Measurements from ENCODE around the gene RCOR1.

Gene RCOR1

DNA sequence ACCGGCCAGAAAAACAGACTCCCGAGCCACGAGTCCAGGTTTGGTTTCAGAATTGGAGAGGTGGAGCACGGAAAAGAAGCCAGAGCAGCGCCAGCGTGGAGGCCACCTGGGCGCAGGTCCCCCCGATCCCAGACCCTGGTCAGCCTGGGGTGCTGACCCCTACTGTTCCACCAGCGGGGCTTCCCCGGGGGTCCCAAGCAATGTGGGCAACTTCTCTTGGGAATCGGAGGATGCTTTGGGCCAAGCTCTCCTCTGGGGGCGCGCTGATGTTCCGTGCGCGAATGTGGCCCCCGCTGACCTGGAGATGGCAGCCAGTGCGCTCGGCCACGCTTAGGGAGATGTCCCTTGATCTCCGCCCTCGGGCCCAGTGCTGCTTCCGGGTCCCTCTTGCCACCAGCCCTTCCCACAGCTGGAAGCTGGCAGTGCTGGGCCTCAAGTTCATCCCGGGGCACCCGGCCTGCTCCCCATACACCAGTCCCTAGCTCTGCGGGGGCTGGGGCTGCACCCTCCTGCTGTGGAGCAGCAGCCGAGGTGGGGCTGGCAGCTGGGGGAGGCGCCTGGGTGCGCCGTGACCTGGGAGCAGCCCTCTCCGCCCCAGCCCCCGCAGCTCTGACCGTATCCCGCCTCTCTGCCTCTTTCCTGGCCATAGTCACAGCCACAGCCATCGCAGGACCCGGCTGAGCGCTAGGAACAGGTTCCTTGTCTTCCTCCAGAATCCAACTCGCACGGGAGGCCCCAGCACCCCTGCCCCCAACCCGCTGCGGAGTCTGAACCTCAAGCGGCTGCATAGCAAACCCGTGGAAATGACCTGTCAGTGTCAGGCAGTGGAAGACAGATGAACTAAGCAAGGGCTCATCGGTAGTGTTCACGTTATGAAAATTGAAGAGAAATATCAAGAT is 91.2 kb downstream of the RCOR1 start:
- no peaks in the 10 kb centered on the region for H3K9me3 ChIP-seq (ENCODE audit: control insufficient read depth, insufficient read depth, low read length)
- peaks cover 4% of the 10 kb centered on the region; the same call in 1 of the 2 replicates for H3K36me3 ChIP-seq (ENCODE audit: insufficient read depth, low read length)
- H3K9ac ChIP-seq (ENCODE audit: low read depth, low read length) = no peak overlapping the region
- H3K4me1 ChIP-seq (ENCODE audit: insufficient read depth, low read length) = peaks cover 17% of the 10 kb centered on the region

DNA sequence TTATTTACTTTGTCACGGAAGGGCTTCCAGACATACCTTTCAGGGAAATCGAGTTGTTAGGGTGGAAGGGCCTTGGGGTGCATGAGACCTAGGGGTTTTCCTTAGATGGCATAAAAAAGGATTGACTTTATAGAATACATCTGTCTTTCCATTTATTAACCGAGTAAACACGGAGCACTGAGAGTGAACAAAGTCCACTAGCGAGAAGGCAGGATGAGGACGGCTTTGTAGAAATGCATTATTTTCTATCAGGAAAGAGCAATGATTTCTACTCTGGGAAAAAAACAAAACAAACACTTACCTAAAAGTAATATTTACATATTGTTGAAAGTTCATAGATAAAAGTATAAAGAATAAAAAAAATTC is 91.8 kb downstream of the RCOR1 start:
- H3K4me1 ChIP-seq (ENCODE audit: insufficient read depth, low read length) = peaks cover 17% of the 10 kb centered on the region
- H3K36me3 ChIP-seq (ENCODE audit: insufficient read depth, low read length) = peaks cover 4% of the 10 kb centered on the region; the same call in 1 of the 2 replicates
- H3K9ac ChIP-seq (ENCODE audit: low read depth, low read length) = no peak overlapping the region
- H3K9me3 ChIP-seq (ENCODE audit: control insufficient read depth, insufficient read depth, low read length) = no peaks in the 10 kb centered on the region

DNA sequence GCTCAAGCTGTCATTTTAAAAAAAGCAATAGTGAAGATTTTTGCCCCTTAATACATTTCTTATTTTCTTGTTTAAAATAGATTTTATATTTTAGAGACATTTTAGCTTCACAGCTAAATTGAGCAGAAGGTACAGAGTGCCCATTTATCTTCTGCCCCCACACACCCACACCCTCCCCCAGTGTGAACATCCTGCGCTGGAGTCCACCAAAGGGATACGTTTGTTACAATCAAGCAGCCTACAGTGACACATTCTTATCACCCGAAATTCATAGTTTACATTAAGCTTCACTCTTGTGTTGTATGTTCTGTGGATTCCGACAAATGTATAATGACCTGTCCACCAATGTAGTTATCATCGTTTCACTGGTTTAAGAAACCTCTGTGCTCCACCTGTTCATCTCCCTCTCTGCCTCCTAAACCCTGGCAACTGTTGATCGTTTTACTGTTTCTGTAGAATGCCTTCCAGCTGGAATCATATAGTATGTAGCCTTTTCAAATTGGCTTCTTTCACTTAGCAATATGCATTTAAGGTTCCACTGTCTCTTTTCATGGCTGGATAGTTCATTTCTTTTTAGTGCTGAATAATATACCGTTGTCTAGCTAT is 93.8 kb downstream of the RCOR1 start:
- Histone ChIP-seq H3K9me3 (ENCODE audit: control insufficient read depth, insufficient read depth, low read length) (no peaks in the 10 kb centered on the region), H3K36me3 (ENCODE audit: insufficient read depth, low read length) (peaks cover 4% of the 10 kb centered on the region; the same call in 1 of the 2 replicates), H3K9ac (ENCODE audit: low read depth, low read length) (no peak overlapping the region), H3K4me1 (ENCODE audit: insufficient read depth, low read length) (peaks cover 11% of the 10 kb centered on the region)

DNA sequence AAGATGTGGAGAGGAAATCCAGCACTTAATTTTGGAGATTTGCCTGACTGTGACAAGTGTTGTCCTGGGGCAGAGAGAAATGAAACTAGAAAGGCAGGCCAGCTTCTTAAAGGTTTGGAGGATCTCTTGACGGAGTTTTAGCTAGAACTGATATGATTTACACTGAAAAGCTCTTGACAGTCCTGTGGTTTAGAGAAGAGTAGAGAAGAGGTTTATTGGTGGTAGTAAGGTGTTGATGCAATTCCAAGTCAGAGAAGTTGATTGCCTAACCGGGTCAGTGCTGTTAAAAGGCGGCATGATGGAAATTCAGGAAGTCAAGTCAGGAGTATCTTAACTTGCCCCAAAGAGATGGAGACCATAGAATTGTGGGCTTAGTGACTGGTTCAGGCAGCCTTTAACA is 95.8 kb downstream of the RCOR1 start:
- Histone ChIP-seq H3K4me1 (ENCODE audit: insufficient read depth, low read length) (peaks cover 10% of the 10 kb centered on the region), H3K9ac (ENCODE audit: low read depth, low read length) (no peak overlapping the region), H3K9me3 (ENCODE audit: control insufficient read depth, insufficient read depth, low read length) (no peaks in the 10 kb centered on the region), H3K36me3 (ENCODE audit: insufficient read depth, low read length) (no peaks in the 10 kb centered on the region)

DNA sequence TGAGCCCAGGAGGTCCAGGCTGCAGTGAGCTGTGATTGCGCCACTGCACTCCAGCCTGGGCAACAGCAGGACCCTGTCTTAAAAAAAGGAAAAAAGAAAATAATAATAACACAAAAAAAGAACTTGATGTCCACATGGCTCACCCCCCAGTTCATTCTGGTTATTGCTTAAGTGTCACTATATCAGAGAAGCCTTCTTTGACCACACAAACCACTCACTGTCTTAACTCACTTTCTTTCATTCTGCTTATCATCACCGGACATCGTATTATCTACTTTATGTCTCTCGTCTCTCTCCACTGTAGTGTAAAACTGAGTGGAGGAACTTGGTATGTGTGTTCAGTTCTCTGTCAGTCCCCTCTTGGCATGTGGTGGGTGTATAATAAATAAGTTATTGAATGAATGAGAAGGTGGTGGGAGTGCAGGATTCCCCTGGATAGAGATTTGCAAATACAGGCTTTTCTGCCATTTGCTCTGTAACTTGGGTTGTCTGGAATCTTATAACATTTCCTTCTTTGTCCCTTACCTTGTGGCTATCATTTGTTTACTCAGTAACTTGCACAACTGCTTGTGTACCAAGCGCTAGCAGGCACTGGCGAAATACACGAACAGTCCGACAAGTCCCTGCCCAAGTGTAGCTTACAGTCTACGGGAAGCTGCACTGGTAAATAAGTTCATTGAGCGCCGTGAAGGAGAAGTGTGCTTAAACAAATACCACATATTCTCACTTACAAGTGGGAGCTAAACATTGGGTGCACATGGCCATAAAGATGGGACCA is 98.2 kb downstream of the RCOR1 start:
- H3K4me1 ChIP-seq (ENCODE audit: insufficient read depth, low read length) = peaks cover 13% of the 10 kb centered on the region
- H3K36me3 ChIP-seq (ENCODE audit: insufficient read depth, low read length) = no peaks in the 10 kb centered on the region
- no peaks in the 10 kb centered on the region for H3K9me3 ChIP-seq (ENCODE audit: control insufficient read depth, insufficient read depth, low read length)
- no peak overlapping the region for H3K9ac ChIP-seq (ENCODE audit: low read depth, low read length)

DNA sequence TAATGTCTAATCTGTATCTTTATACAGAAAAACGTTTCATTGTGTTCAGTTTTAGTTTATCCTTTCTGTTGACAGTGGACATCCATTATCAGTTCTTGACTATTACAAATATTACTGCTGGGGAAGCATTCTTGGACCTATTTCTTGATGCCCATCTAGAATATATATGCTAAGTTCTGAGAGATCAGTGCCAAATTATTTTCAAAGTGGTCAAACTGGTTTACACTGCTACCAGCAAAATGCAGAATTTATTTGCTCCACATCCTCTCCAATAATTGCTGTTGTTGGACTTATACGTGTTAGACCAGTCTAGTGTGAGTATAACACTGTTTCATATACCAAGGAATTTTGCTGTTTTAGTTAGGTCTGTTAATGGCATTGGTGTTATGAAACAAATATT is 99.3 kb downstream of the RCOR1 start:
- Histone ChIP-seq H3K36me3 (ENCODE audit: insufficient read depth, low read length) (no peaks in the 10 kb centered on the region), H3K9me3 (ENCODE audit: control insufficient read depth, insufficient read depth, low read length) (no peaks in the 10 kb centered on the region), H3K4me1 (ENCODE audit: insufficient read depth, low read length) (peaks cover 15% of the 10 kb centered on the region), H3K9ac (ENCODE audit: low read depth, low read length) (no peak overlapping the region)

DNA sequence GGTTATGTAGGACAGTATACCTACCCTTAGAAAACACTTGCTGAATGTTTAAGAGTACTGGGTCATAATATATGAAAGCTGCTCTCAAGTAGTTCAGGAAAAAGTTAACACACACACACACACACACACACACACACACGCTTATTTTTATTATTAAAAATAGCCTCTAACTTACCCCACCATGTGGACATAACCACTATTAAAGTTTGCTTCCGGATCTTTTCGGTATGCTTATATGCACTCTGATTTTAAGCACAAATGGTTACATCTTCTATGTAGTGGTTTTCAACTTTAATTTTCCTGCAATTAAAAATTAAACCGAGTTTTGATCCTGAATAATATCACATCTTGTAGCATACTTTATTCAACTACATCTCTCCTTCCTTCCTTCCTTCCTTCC is 99.9 kb downstream of the RCOR1 start:
- no peaks in the 10 kb centered on the region for H3K9me3 ChIP-seq (ENCODE audit: control insufficient read depth, insufficient read depth, low read length)
- H3K36me3 ChIP-seq (ENCODE audit: insufficient read depth, low read length) = no peaks in the 10 kb centered on the region
- H3K9ac ChIP-seq (ENCODE audit: low read depth, low read length) = no peak overlapping the region
- peaks cover 17% of the 10 kb centered on the region for H3K4me1 ChIP-seq (ENCODE audit: insufficient read depth, low read length)

DNA sequence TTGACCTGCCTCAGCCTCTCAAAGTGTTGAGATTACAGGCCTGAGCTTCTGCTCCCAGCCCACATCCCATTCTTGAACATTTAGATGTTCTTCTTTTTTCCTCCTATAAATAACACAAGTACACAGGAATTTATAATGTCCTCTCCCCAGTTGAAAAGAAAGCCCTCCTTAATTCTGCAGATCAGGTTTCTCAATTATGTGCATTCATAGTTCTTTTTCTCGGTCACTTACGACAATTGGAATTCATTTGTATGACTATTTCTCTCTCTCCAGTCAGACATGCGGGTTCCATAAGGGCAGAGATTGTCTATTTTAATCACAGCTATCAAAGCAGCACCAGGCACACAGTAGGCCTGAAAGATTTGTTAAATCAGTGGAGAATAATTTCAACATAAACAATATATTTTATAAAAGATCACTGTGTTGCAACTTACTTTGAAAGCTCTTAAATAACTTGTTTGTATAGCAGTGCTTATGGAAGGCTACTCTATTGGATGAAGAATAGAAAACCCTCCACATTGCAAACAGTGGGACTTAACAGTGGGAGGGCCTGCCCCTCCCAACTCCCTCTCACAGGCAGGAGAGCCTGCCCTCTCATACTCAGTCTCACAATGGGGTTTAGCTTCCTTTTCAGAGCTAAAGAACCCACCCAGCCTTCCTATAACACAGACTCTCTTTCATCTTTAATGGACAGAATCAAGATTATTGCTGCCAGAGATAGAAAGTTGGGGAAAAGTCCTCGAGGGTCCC is 100.7 kb downstream of the RCOR1 start:
- Histone ChIP-seq H3K36me3 (ENCODE audit: insufficient read depth, low read length) (no peaks in the 10 kb centered on the region), H3K9me3 (ENCODE audit: control insufficient read depth, insufficient read depth, low read length) (no peaks in the 10 kb centered on the region), H3K9ac (ENCODE audit: low read depth, low read length) (no peak overlapping the region), H3K4me1 (ENCODE audit: insufficient read depth, low read length) (peaks cover 17% of the 10 kb centered on the region)

DNA sequence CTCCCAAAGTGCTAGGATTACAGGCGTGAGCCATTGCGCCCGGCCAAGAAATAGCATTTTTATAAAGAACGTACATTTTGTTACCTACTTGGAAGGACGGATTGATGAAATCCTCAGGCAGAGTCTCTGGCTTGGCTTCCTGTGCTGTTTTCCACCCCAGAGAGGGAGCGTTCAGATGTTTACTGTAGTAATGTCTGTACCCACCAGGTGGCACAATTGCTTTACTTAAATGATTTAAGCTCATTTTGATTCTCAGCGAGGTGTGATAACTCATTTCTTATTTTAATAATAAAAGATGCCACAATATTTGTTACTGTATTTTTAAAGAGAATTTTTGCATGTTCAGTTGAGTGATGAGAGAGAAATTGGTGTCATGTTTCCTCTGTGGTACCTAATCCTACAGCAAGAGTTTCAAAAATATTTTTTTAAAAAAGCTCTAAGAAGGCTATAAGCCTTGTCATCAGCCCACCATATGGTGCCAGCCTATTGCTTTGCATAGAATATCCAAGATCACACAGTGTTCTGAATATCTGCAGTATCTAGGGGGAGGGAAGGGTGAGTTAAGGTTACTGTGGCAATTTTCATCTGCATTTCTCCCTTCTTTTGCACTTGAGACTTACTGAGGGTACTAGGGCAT is 102.2 kb downstream of the RCOR1 start:
- Histone ChIP-seq H3K9ac (ENCODE audit: low read depth, low read length) (no peak overlapping the region), H3K36me3 (ENCODE audit: insufficient read depth, low read length) (no peaks in the 10 kb centered on the region), H3K9me3 (ENCODE audit: control insufficient read depth, insufficient read depth, low read length) (no peaks in the 10 kb centered on the region), H3K4me1 (ENCODE audit: insufficient read depth, low read length) (peaks cover 17% of the 10 kb centered on the region)

DNA sequence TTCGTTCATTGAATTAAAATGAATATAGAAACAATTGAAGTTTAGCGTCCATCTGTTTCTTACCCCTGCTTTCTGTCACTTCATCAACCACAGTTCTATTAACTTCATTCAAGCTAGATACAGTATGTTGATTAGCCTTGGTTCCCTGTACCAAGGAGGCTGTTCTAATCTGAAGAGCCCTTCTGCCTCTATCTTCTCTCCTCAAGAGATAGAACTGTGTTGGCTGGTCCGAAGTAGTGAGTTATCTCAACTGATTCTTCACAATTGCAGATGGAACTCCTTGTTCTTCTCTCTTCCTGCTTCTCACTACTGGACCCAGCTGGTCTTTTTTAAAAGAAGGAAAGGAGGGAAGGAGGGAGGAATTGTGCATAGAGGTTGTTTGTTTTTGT is 102.7 kb downstream of the RCOR1 start:
- Histone ChIP-seq H3K9me3 (ENCODE audit: control insufficient read depth, insufficient read depth, low read length) (no peaks in the 10 kb centered on the region), H3K36me3 (ENCODE audit: insufficient read depth, low read length) (no peaks in the 10 kb centered on the region), H3K9ac (ENCODE audit: low read depth, low read length) (no peak overlapping the region), H3K4me1 (ENCODE audit: insufficient read depth, low read length) (peaks cover 17% of the 10 kb centered on the region)

DNA sequence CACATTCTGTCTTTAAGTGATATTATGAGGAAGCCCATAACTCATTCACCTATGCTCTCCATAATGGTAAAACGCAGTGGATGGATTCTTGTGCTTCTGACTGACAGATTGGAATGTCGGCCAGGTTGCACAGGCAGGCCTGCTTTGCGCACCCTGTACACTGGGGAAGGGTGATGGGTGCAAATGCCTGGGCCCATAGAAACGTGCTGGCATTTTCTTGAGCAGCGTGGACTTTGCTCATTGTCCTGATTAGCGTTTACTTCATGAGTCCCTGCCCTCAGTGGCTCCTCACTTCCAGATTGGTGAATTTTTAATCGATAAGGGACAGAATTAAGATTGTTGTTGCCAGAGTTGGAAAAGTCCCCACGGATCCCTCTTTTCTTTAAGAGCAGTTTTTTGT is 103.9 kb downstream of the RCOR1 start:
- Histone ChIP-seq H3K36me3 (ENCODE audit: insufficient read depth, low read length) (0 out of 2 replicates have a peak, but pooled peaks cover under 1% of the 10 kb centered on the region), H3K4me1 (ENCODE audit: insufficient read depth, low read length) (peaks cover 17% of the 10 kb centered on the region), H3K9ac (ENCODE audit: low read depth, low read length) (no peak overlapping the region), H3K9me3 (ENCODE audit: control insufficient read depth, insufficient read depth, low read length) (no peaks in the 10 kb centered on the region)

DNA sequence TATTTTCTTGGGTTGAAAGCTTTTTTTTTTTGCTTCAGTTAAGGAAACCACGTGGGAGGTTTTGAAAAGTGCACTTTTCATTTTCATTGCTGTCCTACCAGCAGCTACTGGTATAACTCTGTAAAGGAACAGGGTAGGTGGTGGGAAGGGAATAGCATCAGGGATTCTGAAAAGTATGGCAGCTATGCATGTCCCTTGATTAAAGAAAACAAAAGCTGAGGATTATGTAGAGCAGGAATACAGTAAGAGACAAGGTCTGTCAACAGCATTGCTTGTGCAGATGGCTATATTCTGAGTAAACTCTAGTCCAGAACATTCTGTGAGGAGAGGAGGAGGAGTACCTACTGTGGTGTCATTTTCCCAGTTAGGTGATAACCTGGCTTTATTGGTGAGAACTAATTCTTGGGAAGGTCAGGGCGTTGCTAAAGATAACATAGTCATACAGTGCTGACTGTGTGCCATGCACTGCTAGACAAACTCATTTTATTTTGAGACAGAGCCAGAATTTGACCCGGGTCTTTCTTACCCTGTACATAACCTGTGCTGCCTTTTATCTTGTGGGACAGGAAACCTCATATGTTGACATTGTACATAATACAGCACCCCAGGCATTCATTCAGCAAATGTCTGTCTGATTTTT is 104.5 kb downstream of the RCOR1 start:
- Histone ChIP-seq H3K4me1 (ENCODE audit: insufficient read depth, low read length) (peaks cover 17% of the 10 kb centered on the region), H3K9me3 (ENCODE audit: control insufficient read depth, insufficient read depth, low read length) (no peaks in the 10 kb centered on the region), H3K9ac (ENCODE audit: low read depth, low read length) (no peak overlapping the region), H3K36me3 (ENCODE audit: insufficient read depth, low read length) (0 out of 2 replicates have a peak, but pooled peaks cover 5% of the 10 kb centered on the region)

DNA sequence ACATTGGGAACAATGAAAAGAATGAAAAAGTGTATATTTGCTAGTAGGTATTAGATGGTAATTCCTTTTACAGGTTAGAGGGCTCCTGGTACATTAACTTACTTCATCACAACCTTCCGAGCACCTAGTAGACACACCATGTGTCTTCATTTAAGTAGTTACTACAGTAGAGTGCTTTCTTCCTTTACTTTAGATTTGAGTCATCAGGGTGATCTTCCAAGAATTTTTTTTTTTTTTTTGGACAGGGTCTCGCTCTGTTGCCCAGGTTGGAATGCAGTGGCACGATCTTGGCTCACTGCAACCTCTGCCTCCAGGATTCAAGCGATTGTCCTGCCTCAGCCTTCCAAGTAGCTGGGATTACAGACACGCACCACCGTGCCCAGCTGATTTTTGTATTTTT is 105.1 kb downstream of the RCOR1 start:
- H3K4me1 ChIP-seq (ENCODE audit: insufficient read depth, low read length) = peaks cover 17% of the 10 kb centered on the region
- no peak overlapping the region for H3K9ac ChIP-seq (ENCODE audit: low read depth, low read length)
- no peaks in the 10 kb centered on the region for H3K9me3 ChIP-seq (ENCODE audit: control insufficient read depth, insufficient read depth, low read length)
- 0 out of 2 replicates have a peak, but pooled peaks cover 5% of the 10 kb centered on the region for H3K36me3 ChIP-seq (ENCODE audit: insufficient read depth, low read length)
